Measurements from ENCODE around the gene CLCA2.

The CLCA2 gene

GRCh38 chr1:86429835-86430234 is 5.9 kb downstream of the CLCA2 start:
- DNase-seq (ENCODE audit: low read depth, low spot score) = no peak
- H3K4me3 ChIP-seq (ENCODE audit: low read length) = no peak overlapping the region
- no peaks in the 10 kb centered on the region for H3K4me1 ChIP-seq (ENCODE audit: control insufficient read depth, insufficient read depth, low read length)
- H3K27ac ChIP-seq (ENCODE audit: low read length) = no peak overlapping the region
- H3K27me3 ChIP-seq (ENCODE audit: control insufficient read depth, insufficient read depth, low read length) = no peaks in the 10 kb centered on the region
- no peaks in the 10 kb centered on the region for H3K36me3 ChIP-seq (ENCODE audit: control insufficient read depth, insufficient read depth, low read length)
- H3K9me3 ChIP-seq (ENCODE audit: control insufficient read depth, insufficient read depth, low read length) = no peaks in the 10 kb centered on the region
- WGBS (ENCODE audit: insufficient coverage, insufficient read length) = no CpG with 5 or more reads among the region's 3 CpGs

GRCh38 chr1:86430376-86430775 is 6.4 kb downstream of the CLCA2 start:
- no peak for DNase-seq (ENCODE audit: low read depth, low spot score)
- Histone ChIP-seq H3K4me1 (ENCODE audit: control insufficient read depth, insufficient read depth, low read length) (no peaks in the 10 kb centered on the region), H3K4me3 (ENCODE audit: low read length) (no peak overlapping the region)

GRCh38 chr1:86434059-86434458 is 10.1 kb downstream of the CLCA2 start:
- H3K4me1 ChIP-seq (ENCODE audit: control insufficient read depth, insufficient read depth, low read length) = no peaks in the 10 kb centered on the region
- no peak overlapping the region for H3K4me3 ChIP-seq (ENCODE audit: low read length)
- no peaks in the 10 kb centered on the region for H3K27me3 ChIP-seq (ENCODE audit: control insufficient read depth, insufficient read depth, low read length)
- no peak overlapping the region for H3K27ac ChIP-seq (ENCODE audit: low read length)
- H3K9me3 ChIP-seq (ENCODE audit: control insufficient read depth, insufficient read depth, low read length) = no peaks in the 10 kb centered on the region
- H3K36me3 ChIP-seq (ENCODE audit: control insufficient read depth, insufficient read depth, low read length) = no peaks in the 10 kb centered on the region
- no peak for DNase-seq (ENCODE audit: low read depth, low spot score)

More at GRCh38 chr1:86430376-86430775, 6.4 kb downstream of the CLCA2 start:
- no peaks in the 10 kb centered on the region for H3K27me3 ChIP-seq (ENCODE audit: control insufficient read depth, insufficient read depth, low read length)
- H3K9me3 ChIP-seq (ENCODE audit: control insufficient read depth, insufficient read depth, low read length) = no peaks in the 10 kb centered on the region
- no peaks in the 10 kb centered on the region for H3K36me3 ChIP-seq (ENCODE audit: control insufficient read depth, insufficient read depth, low read length)
- H3K27ac ChIP-seq (ENCODE audit: low read length) = no peak overlapping the region

- no peak for DNase-seq (ENCODE audit: low read depth, low spot score)
- Histone ChIP-seq H3K4me1 (ENCODE audit: control insufficient read depth, insufficient read depth, low read length) (no peaks in the 10 kb centered on the region), H3K4me3 (ENCODE audit: low read length) (no peak overlapping the region), H3K9me3 (ENCODE audit: control insufficient read depth, insufficient read depth, low read length) (no peaks in the 10 kb centered on the region), H3K36me3 (ENCODE audit: control insufficient read depth, insufficient read depth, low read length) (no peaks in the 10 kb centered on the region), H3K27ac (ENCODE audit: low read length) (no peak overlapping the region), H3K27me3 (ENCODE audit: control insufficient read depth, insufficient read depth, low read length) (no peaks in the 10 kb centered on the region)
- no CpG with 5 or more reads among the region's 2 CpGs for WGBS (ENCODE audit: insufficient coverage, insufficient read length)
Observed at GRCh38 chr1:86435327-86435726, 11.4 kb downstream of the CLCA2 start.

- no peak overlapping the region for H3K27ac ChIP-seq (ENCODE audit: low read length)
- DNase-seq (ENCODE audit: low read depth, low spot score) = no peak
- no CpG with 5 or more reads among the region's 2 CpGs for WGBS (ENCODE audit: insufficient coverage, insufficient read length)
- H3K36me3 ChIP-seq (ENCODE audit: control insufficient read depth, insufficient read depth, low read length) = no peaks in the 10 kb centered on the region
- H3K4me1 ChIP-seq (ENCODE audit: control insufficient read depth, insufficient read depth, low read length) = no peaks in the 10 kb centered on the region
- no peaks in the 10 kb centered on the region for H3K27me3 ChIP-seq (ENCODE audit: control insufficient read depth, insufficient read depth, low read length)
- no peaks in the 10 kb centered on the region for H3K9me3 ChIP-seq (ENCODE audit: control insufficient read depth, insufficient read depth, low read length)
- H3K4me3 ChIP-seq (ENCODE audit: low read length) = no peak overlapping the region
Observed at GRCh38 chr1:86436041-86436440, 12.1 kb downstream of the CLCA2 start.

GRCh38 chr1:86441581-86441980 is 17.6 kb downstream of the CLCA2 start:
- Histone ChIP-seq H3K9me3 (ENCODE audit: control insufficient read depth, insufficient read depth, low read length) (no peaks in the 10 kb centered on the region), H3K4me3 (ENCODE audit: low read length) (no peak overlapping the region), H3K4me1 (ENCODE audit: control insufficient read depth, insufficient read depth, low read length) (no peaks in the 10 kb centered on the region), H3K36me3 (ENCODE audit: control insufficient read depth, insufficient read depth, low read length) (no peaks in the 10 kb centered on the region), H3K27me3 (ENCODE audit: control insufficient read depth, insufficient read depth, low read length) (no peaks in the 10 kb centered on the region), H3K27ac (ENCODE audit: low read length) (no peak overlapping the region)
- no peak for DNase-seq (ENCODE audit: low read depth, low spot score)
- WGBS (ENCODE audit: insufficient coverage, insufficient read length) = no CpG with 5 or more reads among the region's 2 CpGs

GRCh38 chr1:86441997-86442396 is 18.0 kb downstream of the CLCA2 start:
- Histone ChIP-seq H3K4me1 (ENCODE audit: control insufficient read depth, insufficient read depth, low read length) (no peaks in the 10 kb centered on the region), H3K27ac (ENCODE audit: low read length) (no peak overlapping the region), H3K4me3 (ENCODE audit: low read length) (no peak overlapping the region), H3K36me3 (ENCODE audit: control insufficient read depth, insufficient read depth, low read length) (no peaks in the 10 kb centered on the region), H3K27me3 (ENCODE audit: control insufficient read depth, insufficient read depth, low read length) (no peaks in the 10 kb centered on the region), H3K9me3 (ENCODE audit: control insufficient read depth, insufficient read depth, low read length) (no peaks in the 10 kb centered on the region)
- no peak for DNase-seq (ENCODE audit: low read depth, low spot score)
- no CpG with 5 or more reads among the region's 1 CpG for WGBS (ENCODE audit: insufficient coverage, insufficient read length)

- Histone ChIP-seq H3K4me3 (ENCODE audit: low read length) (no peak overlapping the region), H3K27ac (ENCODE audit: low read length) (no peak overlapping the region), H3K36me3 (ENCODE audit: control insufficient read depth, insufficient read depth, low read length) (no peaks in the 10 kb centered on the region), H3K27me3 (ENCODE audit: control insufficient read depth, insufficient read depth, low read length) (no peaks in the 10 kb centered on the region), H3K4me1 (ENCODE audit: control insufficient read depth, insufficient read depth, low read length) (no peaks in the 10 kb centered on the region), H3K9me3 (ENCODE audit: control insufficient read depth, insufficient read depth, low read length) (no peaks in the 10 kb centered on the region)
- WGBS (ENCODE audit: insufficient coverage, insufficient read length) = no CpG with 5 or more reads among the region's 1 CpG
- no peak for DNase-seq (ENCODE audit: low read depth, low spot score)
Observed at GRCh38 chr1:86445919-86446318, 21.9 kb downstream of the CLCA2 start.

GRCh38 chr1:86447198-86447790 is 23.3 kb downstream of the CLCA2 start:
- H3K27ac ChIP-seq (ENCODE audit: low read length) = no peak overlapping the region
- H3K9me3 ChIP-seq (ENCODE audit: control insufficient read depth, insufficient read depth, low read length) = no peaks in the 10 kb centered on the region
- no peaks in the 10 kb centered on the region for H3K4me1 ChIP-seq (ENCODE audit: control insufficient read depth, insufficient read depth, low read length)
- no peak for DNase-seq (ENCODE audit: low read depth, low spot score)
- WGBS (ENCODE audit: insufficient coverage, insufficient read length) = no CpG with 5 or more reads among the region's 4 CpGs
- H3K4me3 ChIP-seq (ENCODE audit: low read length) = no peak overlapping the region
- H3K27me3 ChIP-seq (ENCODE audit: control insufficient read depth, insufficient read depth, low read length) = no peaks in the 10 kb centered on the region
- no peaks in the 10 kb centered on the region for H3K36me3 ChIP-seq (ENCODE audit: control insufficient read depth, insufficient read depth, low read length)

GRCh38 chr1:86448670-86449069 is 24.7 kb downstream of the CLCA2 start:
- no peaks in the 10 kb centered on the region for H3K9me3 ChIP-seq (ENCODE audit: control insufficient read depth, insufficient read depth, low read length)
- H3K36me3 ChIP-seq (ENCODE audit: control insufficient read depth, insufficient read depth, low read length) = no peaks in the 10 kb centered on the region
- no peaks in the 10 kb centered on the region for H3K4me1 ChIP-seq (ENCODE audit: control insufficient read depth, insufficient read depth, low read length)
- no peak overlapping the region for H3K27ac ChIP-seq (ENCODE audit: low read length)
- WGBS (ENCODE audit: insufficient coverage, insufficient read length) = no CpG with 5 or more reads among the region's 1 CpG
- DNase-seq (ENCODE audit: low read depth, low spot score) = no peak
- H3K4me3 ChIP-seq (ENCODE audit: low read length) = no peak overlapping the region
- no peaks in the 10 kb centered on the region for H3K27me3 ChIP-seq (ENCODE audit: control insufficient read depth, insufficient read depth, low read length)

- Histone ChIP-seq H3K27me3 (ENCODE audit: control insufficient read depth, insufficient read depth, low read length) (no peaks in the 10 kb centered on the region), H3K9me3 (ENCODE audit: control insufficient read depth, insufficient read depth, low read length) (no peaks in the 10 kb centered on the region), H3K4me1 (ENCODE audit: control insufficient read depth, insufficient read depth, low read length) (no peaks in the 10 kb centered on the region), H3K4me3 (ENCODE audit: low read length) (no peak overlapping the region), H3K27ac (ENCODE audit: low read length) (no peak overlapping the region), H3K36me3 (ENCODE audit: control insufficient read depth, insufficient read depth, low read length) (no peaks in the 10 kb centered on the region)
- no CpG with 5 or more reads among the region's 1 CpG for WGBS (ENCODE audit: insufficient coverage, insufficient read length)
- DNase-seq (ENCODE audit: low read depth, low spot score) = no peak
Observed at GRCh38 chr1:86449103-86449502, 25.1 kb downstream of the CLCA2 start.

Data from iPS DF 6.9 (cell line).